ENCODE data around the gene ERCC3. TPM values are rescaled to one million over a fixed set of nuclear protein-coding genes. Genes with fewer than 3 reads are reported as not detected.

Gene ERCC3
- total RNA-seq, 4 donors from 2014 or later: 19.3 to 36.6 (median 25.2) TPM

DNA sequence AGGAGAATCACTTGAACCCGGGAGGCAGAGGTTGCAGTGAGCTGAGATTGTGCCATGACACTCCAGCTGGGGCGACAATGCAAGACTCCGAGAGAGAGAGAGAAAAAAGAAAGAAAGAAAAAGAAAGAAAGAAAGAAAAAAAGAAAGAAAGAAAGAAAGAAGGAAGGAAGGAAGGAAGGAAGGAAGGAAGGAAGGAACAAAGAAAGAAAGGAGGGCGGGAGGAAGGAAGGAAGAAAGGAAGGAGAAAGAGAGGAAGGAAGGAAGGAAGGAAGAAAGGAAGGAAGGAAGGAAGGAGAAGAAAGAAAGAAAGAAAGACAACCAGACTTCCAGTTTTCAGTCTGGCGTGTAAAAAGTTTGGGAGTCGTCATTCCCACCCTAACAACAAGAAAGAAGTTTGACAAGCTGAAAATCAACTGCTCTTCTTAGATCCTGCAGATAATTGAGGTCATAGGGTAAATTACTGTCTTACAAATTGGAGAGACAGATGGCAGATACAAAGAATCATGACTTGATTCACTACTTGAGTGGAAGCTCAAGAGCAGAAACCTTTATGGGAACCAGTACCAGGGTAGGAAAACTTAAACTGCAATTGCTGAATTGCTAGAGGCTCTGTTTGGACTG, 58.8 kb downstream of the ERCC3 start:
- 93% methylated on average over 3 to 6 of the region's 6 CpGs for WGBS, 2 donors
- intact Hi-C loops (cut with DNase I): no loop called here

DNA sequence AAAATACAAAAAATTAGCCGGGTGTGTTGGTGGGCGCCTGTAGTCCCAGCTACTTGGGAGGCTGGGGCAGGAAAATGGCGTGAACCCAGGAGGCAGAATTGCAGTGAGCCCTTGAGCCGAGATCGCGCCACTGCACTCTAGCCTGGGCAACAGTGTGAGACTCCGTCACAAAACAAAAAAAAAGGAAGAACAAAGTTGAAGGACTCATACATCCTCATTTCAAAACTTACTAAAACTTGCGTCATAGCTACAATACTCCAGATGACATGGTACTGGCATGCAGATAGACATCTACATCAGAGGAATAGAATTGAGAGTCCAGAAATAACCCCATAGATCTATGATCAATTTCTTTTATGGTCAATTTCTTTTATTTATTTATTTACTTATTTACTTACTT, 60.2 kb downstream of the ERCC3 start:
- no peaks in the 10 kb centered on the region for H3K36me3 ChIP-seq
- intact Hi-C loops (cut with DNase I): no loop called here

More for the DNA sequence above, 58.8 kb downstream of the ERCC3 start:
- H3K9me3 ChIP-seq: peaks cover 0 to 4% (median 4%) of the 10 kb centered on the region in 3 donors
- H3K27me3 ChIP-seq: no peaks in the 10 kb centered on the region
- no peak overlapping the region for H3K4me3 ChIP-seq
- TF ChIP-seq, protein P1, sequence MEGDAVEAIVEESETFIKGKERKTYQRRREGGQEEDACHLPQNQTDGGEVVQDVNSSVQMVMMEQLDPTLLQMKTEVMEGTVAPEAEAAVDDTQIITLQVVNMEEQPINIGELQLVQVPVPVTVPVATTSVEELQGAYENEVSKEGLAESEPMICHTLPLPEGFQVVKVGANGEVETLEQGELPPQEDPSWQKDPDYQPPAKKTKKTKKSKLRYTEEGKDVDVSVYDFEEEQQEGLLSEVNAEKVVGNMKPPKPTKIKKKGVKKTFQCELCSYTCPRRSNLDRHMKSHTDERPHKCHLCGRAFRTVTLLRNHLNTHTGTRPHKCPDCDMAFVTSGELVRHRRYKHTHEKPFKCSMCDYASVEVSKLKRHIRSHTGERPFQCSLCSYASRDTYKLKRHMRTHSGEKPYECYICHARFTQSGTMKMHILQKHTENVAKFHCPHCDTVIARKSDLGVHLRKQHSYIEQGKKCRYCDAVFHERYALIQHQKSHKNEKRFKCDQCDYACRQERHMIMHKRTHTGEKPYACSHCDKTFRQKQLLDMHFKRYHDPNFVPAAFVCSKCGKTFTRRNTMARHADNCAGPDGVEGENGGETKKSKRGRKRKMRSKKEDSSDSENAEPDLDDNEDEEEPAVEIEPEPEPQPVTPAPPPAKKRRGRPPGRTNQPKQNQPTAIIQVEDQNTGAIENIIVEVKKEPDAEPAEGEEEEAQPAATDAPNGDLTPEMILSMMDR (IDR thresholded peaks at IDR 0.05): no peak
- TF ChIP-seq POLR2A (IDR thresholded peaks at IDR 0.05): no peak
- no peaks in the 10 kb centered on the region for H3K4me1 ChIP-seq
- DNase-seq: no peak
- no peaks in the 10 kb centered on the region for H3K36me3 ChIP-seq
- H3K27ac ChIP-seq: no peak overlapping the region

DNA sequence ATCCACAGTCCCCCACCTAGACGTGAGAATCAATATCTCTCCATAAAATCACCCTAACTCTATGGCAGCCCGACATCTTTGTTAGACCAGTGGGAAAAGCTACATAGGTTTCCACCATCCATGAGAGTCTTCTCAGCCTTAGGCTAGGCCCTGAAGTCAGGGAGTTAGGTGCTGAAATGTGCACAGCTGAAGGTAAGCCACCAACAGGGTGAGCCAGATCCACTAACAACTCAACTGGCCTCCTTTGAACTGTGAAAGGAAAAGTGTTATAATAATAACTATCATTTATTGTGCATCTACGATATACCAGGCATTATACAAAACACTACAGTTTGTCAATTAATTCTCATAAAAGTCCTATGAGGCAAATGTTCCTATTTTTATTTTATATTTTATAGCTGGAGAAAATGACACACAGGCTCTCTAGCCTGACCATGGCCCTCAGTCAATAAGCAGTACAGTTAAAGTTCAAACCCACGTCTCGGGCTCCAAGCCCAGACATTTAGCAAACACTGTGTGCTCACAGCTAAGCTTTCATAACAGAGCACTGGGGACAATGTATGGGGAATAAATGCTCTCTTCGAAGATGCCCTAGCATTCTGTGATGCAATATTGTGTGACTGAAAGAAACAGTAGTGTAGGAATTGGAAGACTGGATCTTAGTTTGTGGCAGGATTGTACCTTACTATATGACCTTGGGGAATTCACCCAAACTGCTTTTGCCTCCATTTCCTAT, 62.6 kb downstream of the ERCC3 start:
- 70 to 86% methylated on average over 6 of the region's 6 CpGs for WGBS, 2 donors
- no peaks in the 10 kb centered on the region for H3K36me3 ChIP-seq
- peaks cover 0 to 3% (median 0%) of the 10 kb centered on the region in 3 donors for H3K9me3 ChIP-seq
- intact Hi-C loops (cut with DNase I): no loop called here
- DNase-seq: no peak
- H3K27ac ChIP-seq: no peak overlapping the region
- no peaks in the 10 kb centered on the region for H3K27me3 ChIP-seq
- H3K4me3 ChIP-seq: no peak overlapping the region
- no peak for TF ChIP-seq POLR2A (IDR thresholded peaks at IDR 0.05)
- TF ChIP-seq, protein P1 (IDR thresholded peaks at IDR 0.05): no peak
- peaks cover under 1 to 13% (median 10%) of the 10 kb centered on the region in 3 donors for H3K4me1 ChIP-seq

More for the DNA sequence above, 60.2 kb downstream of the ERCC3 start:
- Histone ChIP-seq H3K27ac (no peak overlapping the region), H3K4me3 (no peak overlapping the region), H3K4me1 (no peaks in the 10 kb centered on the region), H3K27me3 (no peaks in the 10 kb centered on the region), H3K9me3 (peaks cover 0 to 4% (median 4%) of the 10 kb centered on the region in 3 donors)
- no peak for DNase-seq
- TF ChIP-seq, protein P1 (IDR thresholded peaks at IDR 0.05): no peak
- TF ChIP-seq POLR2A (IDR thresholded peaks at IDR 0.05): no peak
- WGBS, 2 donors: 77 to 94% methylated on average over 4 to 8 of the region's 8 CpGs

DNA sequence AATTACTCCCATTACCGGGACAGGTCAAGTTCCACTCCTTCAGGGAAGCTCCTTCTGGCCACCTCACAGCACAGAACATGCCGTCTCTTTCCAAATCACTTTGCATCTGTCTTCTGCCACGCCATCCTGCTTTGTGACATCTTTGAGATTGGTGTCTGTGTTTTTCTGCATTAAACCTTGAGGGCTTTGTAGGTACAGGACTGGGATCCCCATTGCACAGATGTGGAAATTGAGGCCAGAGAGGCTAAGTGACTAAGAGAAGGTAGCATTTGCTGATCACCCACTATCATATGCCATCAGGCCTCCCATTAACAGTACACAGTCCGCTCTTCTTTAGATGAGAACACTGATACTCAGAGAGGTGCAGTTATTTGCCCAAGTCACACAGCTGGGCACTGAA, 64.4 kb downstream of the ERCC3 start:
- WGBS, 2 donors: 87 to 95% methylated on average over 3 of the region's 4 CpGs

More for the DNA sequence above, 64.4 kb downstream of the ERCC3 start:
- intact Hi-C loops (cut with DNase I): no loop called here
- DNase-seq: no peak
- H3K4me3 ChIP-seq: no peak overlapping the region
- H3K27ac ChIP-seq: no peak overlapping the region
- TF ChIP-seq POLR2A (IDR thresholded peaks at IDR 0.05): no peak
- TF ChIP-seq, protein P1 (IDR thresholded peaks at IDR 0.05): no peak
- no peaks in the 10 kb centered on the region for H3K36me3 ChIP-seq
- peaks cover 5 to 27% (median 21%) of the 10 kb centered on the region in 3 donors for H3K4me1 ChIP-seq
- peaks cover 0 to 3% (median 0%) of the 10 kb centered on the region in 3 donors for H3K9me3 ChIP-seq
- no peaks in the 10 kb centered on the region for H3K27me3 ChIP-seq
